GM23338 (cell line): ENCODE data around the gene MYMX. TPM values are rescaled to one million over a fixed set of nuclear protein-coding genes. Genes with fewer than 3 reads are reported as not detected.

ENCODE experiments used
- ATAC-seq: fragments of 200-7000 bp; cut with Tn5 transposase; 3 replicates; pipeline ENCODE4 v1.9.1; 2020
- DNase-seq: peaks from one replicate; pipeline ENCODE4 v3.0.0-alpha.2; 2015; ENCODE audit warnings: low spot score
- H2AFZ ChIP-seq: fragments of 200-600 bp; sonication (generic); 2 replicates; pipeline ENCODE4 v1.8.0; 2016; ENCODE audit warnings: antibody characterized with exemption, mild to moderate bottlenecking, moderate library complexity
- H3F3A ChIP-seq: fragments of 200-600 bp; sonication (generic); replicated peaks from 2 replicates; pipeline ENCODE4 v1.8.0; 2017; ENCODE audit warnings: antibody characterized with exemption, mixed run types, low read depth
- H3K27ac ChIP-seq: fragments of 200-600 bp; sonication (generic); 2 replicates; pipeline ENCODE4 v1.6.1; 2016; ENCODE audit warnings: low read depth
- H3K27me3 ChIP-seq: fragments of 200-600 bp; sonication (generic); 2 replicates; pipeline ENCODE4 v1.8.0; 2016; ENCODE audit warnings: mild to moderate bottlenecking, mixed run types, moderate library complexity; ENCODE audit not compliant: insufficient read depth
- H3K36me3 ChIP-seq: fragments of 200-600 bp; sonication (generic); 2 replicates; pipeline ENCODE4 v1.8.0; 2016; ENCODE audit warnings: mild to moderate bottlenecking; ENCODE audit not compliant: insufficient read depth
- H3K4me1 ChIP-seq: fragments of 200-600 bp; sonication (generic); 2 replicates; pipeline ENCODE4 v1.8.0; 2016; ENCODE audit warnings: mild to moderate bottlenecking, moderate library complexity; ENCODE audit not compliant: insufficient read depth
- H3K4me2 ChIP-seq: fragments of 200-600 bp; sonication (generic); 2 replicates; pipeline ENCODE4 v1.7.1; 2017; ENCODE audit warnings: mixed run types
- H3K4me3 ChIP-seq: fragments of 200-600 bp; sonication (generic); 2 replicates; pipeline ENCODE4 v1.6.1; 2016; ENCODE audit warnings: mixed run types
- H3K79me2 ChIP-seq: fragments of 200-600 bp; sonication (generic); replicated peaks from 2 replicates; pipeline ENCODE4 v1.8.0; 2017; ENCODE audit warnings: mild to moderate bottlenecking; ENCODE audit not compliant: insufficient read depth
- H3K9me2 ChIP-seq: fragments of 200-600 bp; sonication (generic); 2 replicates; pipeline ENCODE4 v1.8.0; 2017; ENCODE audit not compliant: insufficient read depth
- H4K20me1 ChIP-seq: fragments of 200-600 bp; sonication (generic); replicated peaks from 2 replicates; pipeline ENCODE4 v1.8.0; 2017; ENCODE audit warnings: mild to moderate bottlenecking; ENCODE audit not compliant: insufficient read depth
- H3K27ac Mint-ChIP-seq: 2 replicates; pipeline ENCODE4 v1.8.0; 2020; ENCODE audit warnings: inconsistent platforms, mild to moderate bottlenecking, moderate library complexity, mixed read lengths
- H3K27me3 Mint-ChIP-seq: 3 replicates; pipeline ENCODE4 v1.8.0; 2022; ENCODE audit warnings: low read depth, mild to moderate bottlenecking, moderate library complexity, mixed read lengths, inconsistent platforms; ENCODE audit not compliant: insufficient read depth, poor library complexity
- H3K36me3 Mint-ChIP-seq: 3 replicates; pipeline ENCODE4 v1.8.0; 2021; ENCODE audit warnings: low read depth, mild to moderate bottlenecking, inconsistent platforms, moderate library complexity, mixed read lengths
- H3K4me1 Mint-ChIP-seq: 3 replicates; pipeline ENCODE4 v1.8.0; 2020; ENCODE audit warnings: mild to moderate bottlenecking, inconsistent platforms, mixed read lengths
- H3K4me3 Mint-ChIP-seq: 3 replicates; pipeline ENCODE4 v1.8.0; 2021; ENCODE audit warnings: moderate library complexity, mild to moderate bottlenecking, inconsistent platforms, mixed read lengths
- H3K9me3 Mint-ChIP-seq: 3 replicates; pipeline ENCODE4 v1.8.0; 2020; ENCODE audit warnings: moderate library complexity, mild to moderate bottlenecking, inconsistent platforms, mixed read lengths
- CREB1 ChIP-seq: fragments of 250-450 bp; sonication (Bioruptor Pico); IDR thresholded peaks from 2 replicates; pipeline ENCODE4 v1.5.0; 2020; ENCODE audit warnings: low read depth, mild to moderate bottlenecking, moderate library complexity
- EZH2 ChIP-seq: fragments of 200-600 bp; sonication (generic); IDR thresholded peaks from one replicate; pipeline ENCODE4 v1.8.0; 2017; ENCODE audit warnings: antibody characterized with exemption, mild to moderate bottlenecking, low read depth; ENCODE audit not compliant: unreplicated experiment
- JUNB ChIP-seq: IDR thresholded peaks from one replicate; pipeline ENCODE4 v1.6.1; 2016; ENCODE audit warnings: antibody characterized with exemption; ENCODE audit not compliant: unreplicated experiment
- NANOG ChIP-seq: IDR thresholded peaks from 2 replicates; pipeline ENCODE4 v1.6.1; 2016; ENCODE audit warnings: antibody characterized with exemption, borderline replicate concordance
- POLR2AphosphoS5 ChIP-seq: IDR thresholded peaks from 2 replicates; pipeline ENCODE4 v1.6.1; 2016; ENCODE audit warnings: antibody characterized with exemption, low read depth
- STAT1 ChIP-seq: IDR thresholded peaks from one replicate; pipeline ENCODE4 v1.6.1; 2016; ENCODE audit warnings: antibody characterized with exemption; ENCODE audit not compliant: unreplicated experiment
- polyA plus RNA-seq: library from polyadenylated mRNA; unstranded; fragments of >200 nt; fragmentation: Nextera tagmentation; extraction: Ambion mirVana; gene quantifications from 2 replicates; pipeline ENCODE4 v1.2.1, GENCODE V29; 2016
- total RNA-seq: library from RNA; depleted of rRNA; stranded (reverse); fragments of >200 nt; shearing (Covaris generic); gene quantifications from 2 replicates; pipeline ENCODE4 v1.2.3, GENCODE V29; 2014
- TF ChIP-seq, protein P1 (sequence below), 2 experiments: fragments of 200-600 bp in 1 of 2; sonication (generic) in 1 of 2; conservative IDR thresholded peaks; 2 replicates each; pipeline versions ENCODE4 v1.5.1 to v1.6.1; 2016 to 2017; ENCODE audit warnings: antibody characterized with exemption in 2 of 2, low read depth in 2 of 2, mild to moderate bottlenecking in 2 of 2, moderate library complexity in 1 of 2
- TF ChIP-seq, protein P2 (sequence below): fragments of 250-450 bp; sonication (Bioruptor Pico); IDR thresholded peaks from 2 replicates; pipeline ENCODE4 v1.5.0; 2020; ENCODE audit warnings: mild to moderate bottlenecking, moderate library complexity

Gene MYMX
- total and polyA plus RNA-seq, 2 experiments from 2014 or later, result 2.8 to 7.1 TPM

DNA sequence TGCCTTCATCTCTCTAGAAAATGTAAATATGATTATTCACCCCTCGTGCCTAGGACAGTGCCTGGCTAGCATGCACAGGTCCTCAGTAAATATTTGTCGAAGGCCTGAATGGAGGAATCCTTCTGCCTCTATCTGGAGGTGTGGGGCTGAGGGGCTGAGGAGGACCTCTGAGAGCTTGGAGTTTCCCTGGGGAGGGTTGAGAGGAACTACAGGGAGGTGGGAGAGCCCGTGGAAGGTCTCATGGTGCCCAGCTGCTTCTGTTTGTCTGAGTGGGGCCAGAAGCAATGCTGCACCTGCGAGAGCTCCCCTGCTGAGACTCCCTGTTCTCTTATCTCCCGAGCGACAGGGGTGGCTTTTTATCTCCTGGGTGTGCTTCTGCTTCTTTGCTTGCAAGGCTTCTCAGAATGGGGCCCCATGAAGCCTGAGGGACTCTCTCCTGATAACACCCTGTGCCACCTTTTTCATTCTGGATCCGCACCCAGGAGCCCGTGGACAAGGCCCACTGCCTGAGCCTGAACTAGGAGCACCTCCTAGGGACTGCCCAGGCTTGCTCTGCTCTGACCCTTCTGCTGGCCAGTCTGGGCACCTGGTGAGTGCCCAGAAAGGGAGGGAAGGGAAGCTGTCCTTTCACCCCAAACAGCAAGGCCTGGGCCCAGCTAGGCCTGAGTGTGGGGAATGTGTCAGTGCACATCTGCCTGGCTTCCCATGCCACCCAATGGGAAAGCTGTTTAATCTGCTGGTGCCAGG lies 9.0 kb downstream of the MYMX start:
- H3K27me3 Mint-ChIP-seq, result peaks cover 32% of the 10 kb centered on the region
- Histone ChIP-seq H3K27ac (0 out of 2 replicates have a peak overlapping the region, but pooled peaks have one; percentile 26), H3K4me1 (peaks cover 47% of the 10 kb centered on the region), H3K36me3 (no peaks in the 10 kb centered on the region; the same call in 1 of the 2 replicates), H4K20me1 (peaks cover 38% of the 10 kb centered on the region), H3K27me3 (no peaks in the 10 kb centered on the region), H3K4me2 (peak overlapping the region; percentile 98), H3K4me3 (peak overlapping the region; percentile 84; the same call in 1 of the 2 replicates), H2AFZ (no peak overlapping the region), H3K79me2 (peaks cover 47% of the 10 kb centered on the region), H3K9me2 (no peaks in the 10 kb centered on the region), H3F3A (peaks cover 17% of the 10 kb centered on the region)
- peaks cover 67% of the 10 kb centered on the region for H3K4me1 Mint-ChIP-seq
- DNase-seq (no peak), ATAC-seq (no peak)
- peak overlapping the region; percentile 74 for H3K27ac Mint-ChIP-seq
- peaks cover 44% of the 10 kb centered on the region for H3K36me3 Mint-ChIP-seq
- peak overlapping the region; percentile 94 for H3K4me3 Mint-ChIP-seq
- TF ChIP-seq, protein P1, sequence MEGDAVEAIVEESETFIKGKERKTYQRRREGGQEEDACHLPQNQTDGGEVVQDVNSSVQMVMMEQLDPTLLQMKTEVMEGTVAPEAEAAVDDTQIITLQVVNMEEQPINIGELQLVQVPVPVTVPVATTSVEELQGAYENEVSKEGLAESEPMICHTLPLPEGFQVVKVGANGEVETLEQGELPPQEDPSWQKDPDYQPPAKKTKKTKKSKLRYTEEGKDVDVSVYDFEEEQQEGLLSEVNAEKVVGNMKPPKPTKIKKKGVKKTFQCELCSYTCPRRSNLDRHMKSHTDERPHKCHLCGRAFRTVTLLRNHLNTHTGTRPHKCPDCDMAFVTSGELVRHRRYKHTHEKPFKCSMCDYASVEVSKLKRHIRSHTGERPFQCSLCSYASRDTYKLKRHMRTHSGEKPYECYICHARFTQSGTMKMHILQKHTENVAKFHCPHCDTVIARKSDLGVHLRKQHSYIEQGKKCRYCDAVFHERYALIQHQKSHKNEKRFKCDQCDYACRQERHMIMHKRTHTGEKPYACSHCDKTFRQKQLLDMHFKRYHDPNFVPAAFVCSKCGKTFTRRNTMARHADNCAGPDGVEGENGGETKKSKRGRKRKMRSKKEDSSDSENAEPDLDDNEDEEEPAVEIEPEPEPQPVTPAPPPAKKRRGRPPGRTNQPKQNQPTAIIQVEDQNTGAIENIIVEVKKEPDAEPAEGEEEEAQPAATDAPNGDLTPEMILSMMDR (conservative IDR thresholded peaks at IDR 0.05; ENCODE audit: low read depth in 2 of 2), result no peak
- TF ChIP-seq EZH2 (no peak), NANOG (no peak), POLR2AphosphoS5 (no peak), STAT1 (no peak), CREB1 (CRISPR knock-in tag) (no peak), JUNB (no peak)
- TF ChIP-seq, protein P2, sequence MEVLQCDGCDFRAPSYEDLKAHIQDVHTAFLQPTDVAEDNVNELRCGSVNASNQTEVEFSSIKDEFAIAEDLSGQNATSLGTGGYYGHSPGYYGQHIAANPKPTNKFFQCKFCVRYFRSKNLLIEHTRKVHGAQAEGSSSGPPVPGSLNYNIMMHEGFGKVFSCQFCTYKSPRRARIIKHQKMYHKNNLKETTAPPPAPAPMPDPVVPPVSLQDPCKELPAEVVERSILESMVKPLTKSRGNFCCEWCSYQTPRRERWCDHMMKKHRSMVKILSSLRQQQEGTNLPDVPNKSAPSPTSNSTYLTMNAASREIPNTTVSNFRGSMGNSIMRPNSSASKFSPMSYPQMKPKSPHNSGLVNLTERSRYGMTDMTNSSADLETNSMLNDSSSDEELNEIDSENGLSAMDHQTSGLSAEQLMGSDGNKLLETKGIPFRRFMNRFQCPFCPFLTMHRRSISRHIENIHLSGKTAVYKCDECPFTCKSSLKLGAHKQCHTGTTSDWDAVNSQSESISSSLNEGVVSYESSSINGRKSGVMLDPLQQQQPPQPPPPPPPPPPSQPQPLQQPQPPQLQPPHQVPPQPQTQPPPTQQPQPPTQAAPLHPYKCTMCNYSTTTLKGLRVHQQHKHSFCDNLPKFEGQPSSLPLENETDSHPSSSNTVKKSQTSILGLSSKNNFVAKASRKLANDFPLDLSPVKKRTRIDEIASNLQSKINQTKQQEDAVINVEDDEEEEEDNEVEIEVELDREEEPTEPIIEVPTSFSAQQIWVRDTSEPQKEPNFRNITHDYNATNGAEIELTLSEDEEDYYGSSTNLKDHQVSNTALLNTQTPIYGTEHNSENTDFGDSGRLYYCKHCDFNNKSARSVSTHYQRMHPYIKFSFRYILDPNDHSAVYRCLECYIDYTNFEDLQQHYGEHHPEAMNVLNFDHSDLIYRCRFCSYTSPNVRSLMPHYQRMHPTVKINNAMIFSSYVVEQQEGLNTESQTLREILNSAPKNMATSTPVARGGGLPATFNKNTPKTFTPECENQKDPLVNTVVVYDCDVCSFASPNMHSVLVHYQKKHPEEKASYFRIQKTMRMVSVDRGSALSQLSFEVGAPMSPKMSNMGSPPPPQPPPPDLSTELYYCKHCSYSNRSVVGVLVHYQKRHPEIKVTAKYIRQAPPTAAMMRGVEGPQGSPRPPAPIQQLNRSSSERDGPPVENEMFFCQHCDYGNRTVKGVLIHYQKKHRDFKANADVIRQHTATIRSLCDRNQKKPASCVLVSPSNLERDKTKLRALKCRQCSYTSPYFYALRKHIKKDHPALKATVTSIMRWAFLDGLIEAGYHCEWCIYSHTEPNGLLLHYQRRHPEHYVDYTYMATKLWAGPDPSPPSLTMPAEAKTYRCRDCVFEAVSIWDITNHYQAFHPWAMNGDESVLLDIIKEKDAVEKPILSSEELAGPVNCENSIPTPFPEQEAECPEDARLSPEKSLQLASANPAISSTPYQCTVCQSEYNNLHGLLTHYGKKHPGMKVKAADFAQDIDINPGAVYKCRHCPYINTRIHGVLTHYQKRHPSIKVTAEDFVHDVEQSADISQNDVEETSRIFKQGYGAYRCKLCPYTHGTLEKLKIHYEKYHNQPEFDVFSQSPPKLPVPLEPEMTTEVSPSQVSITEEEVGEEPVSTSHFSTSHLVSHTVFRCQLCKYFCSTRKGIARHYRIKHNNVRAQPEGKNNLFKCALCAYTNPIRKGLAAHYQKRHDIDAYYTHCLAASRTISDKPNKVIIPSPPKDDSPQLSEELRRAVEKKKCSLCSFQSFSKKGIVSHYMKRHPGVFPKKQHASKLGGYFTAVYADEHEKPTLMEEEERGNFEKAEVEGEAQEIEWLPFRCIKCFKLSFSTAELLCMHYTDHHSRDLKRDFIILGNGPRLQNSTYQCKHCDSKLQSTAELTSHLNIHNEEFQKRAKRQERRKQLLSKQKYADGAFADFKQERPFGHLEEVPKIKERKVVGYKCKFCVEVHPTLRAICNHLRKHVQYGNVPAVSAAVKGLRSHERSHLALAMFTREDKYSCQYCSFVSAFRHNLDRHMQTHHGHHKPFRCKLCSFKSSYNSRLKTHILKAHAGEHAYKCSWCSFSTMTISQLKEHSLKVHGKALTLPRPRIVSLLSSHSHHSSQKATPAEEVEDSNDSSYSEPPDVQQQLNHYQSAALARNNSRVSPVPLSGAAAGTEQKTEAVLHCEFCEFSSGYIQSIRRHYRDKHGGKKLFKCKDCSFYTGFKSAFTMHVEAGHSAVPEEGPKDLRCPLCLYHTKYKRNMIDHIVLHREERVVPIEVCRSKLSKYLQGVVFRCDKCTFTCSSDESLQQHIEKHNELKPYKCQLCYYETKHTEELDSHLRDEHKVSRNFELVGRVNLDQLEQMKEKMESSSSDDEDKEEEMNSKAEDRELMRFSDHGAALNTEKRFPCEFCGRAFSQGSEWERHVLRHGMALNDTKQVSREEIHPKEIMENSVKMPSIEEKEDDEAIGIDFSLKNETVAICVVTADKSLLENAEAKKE (CRISPR knock-in tag), result no peak
- no peaks in the 10 kb centered on the region for H3K9me3 Mint-ChIP-seq
